ENCODE results near the gene OR10Z1. TPM values are rescaled to one million over a fixed set of nuclear protein-coding genes. Genes with fewer than 3 reads are reported as not detected.

The OR10Z1 gene
- total RNA-seq, 1 experiment from 2014 or later, result not detected

DNA sequence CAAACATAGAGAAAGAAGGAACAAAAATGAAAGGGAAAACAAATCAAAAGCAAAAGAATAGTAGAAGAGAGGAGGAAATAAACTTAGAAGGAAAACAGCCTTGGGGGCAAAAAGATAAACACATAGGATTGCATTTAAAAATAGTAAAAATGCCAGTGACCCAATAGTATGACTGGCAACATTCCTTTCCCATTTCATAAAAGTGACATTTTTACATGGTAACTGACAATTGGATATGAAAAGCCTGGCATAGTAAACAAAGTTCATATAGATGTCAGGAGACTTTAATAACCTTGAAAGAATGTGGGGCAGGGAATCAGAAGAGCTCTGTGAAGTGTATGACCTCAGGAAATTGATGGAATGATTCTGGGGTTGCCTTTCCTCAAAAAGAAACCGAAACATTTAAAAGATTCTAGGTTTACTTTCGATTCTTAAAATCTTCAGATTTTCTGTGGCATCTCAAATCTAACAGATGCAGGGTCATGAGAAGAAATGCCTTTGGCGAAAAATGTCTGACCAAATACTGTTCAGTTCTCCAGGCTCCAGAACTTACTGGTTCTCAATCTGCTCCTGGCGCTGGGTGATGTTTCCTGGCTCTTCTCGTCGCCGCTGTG lies 47.8 kb downstream of the OR10Z1 start (continued):
- TF ChIP-seq, protein P1, sequence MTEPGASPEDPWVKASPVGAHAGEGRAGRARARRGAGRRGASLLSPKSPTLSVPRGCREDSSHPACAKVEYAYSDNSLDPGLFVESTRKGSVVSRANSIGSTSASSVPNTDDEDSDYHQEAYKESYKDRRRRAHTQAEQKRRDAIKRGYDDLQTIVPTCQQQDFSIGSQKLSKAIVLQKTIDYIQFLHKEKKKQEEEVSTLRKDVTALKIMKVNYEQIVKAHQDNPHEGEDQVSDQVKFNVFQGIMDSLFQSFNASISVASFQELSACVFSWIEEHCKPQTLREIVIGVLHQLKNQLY (CRISPR knock-in tag; IDR thresholded peaks at IDR 0.05), result no peak
- no peak for TF ChIP-seq CREB1 (CRISPR knock-in tag; IDR thresholded peaks at IDR 0.05)

DNA sequence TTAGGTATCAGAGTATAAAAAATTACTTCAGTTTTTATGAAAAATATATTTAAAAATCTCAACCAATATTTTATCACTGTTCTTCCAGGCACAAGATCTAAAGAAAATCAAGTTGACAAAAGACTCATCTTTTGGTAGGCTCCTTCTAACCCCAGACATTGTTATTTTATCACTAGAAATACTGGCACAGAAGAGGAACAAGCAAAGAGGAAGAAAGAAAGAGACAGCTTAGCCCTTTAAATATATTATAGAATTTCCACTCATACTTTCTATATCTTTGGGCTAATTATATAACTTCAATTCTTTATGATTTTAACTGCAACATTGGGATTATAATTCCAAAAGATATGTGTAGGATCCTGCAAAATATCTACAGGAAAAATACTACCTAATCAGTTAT lies 49.0 kb downstream of the OR10Z1 start:
- H3K4me3 Mint-ChIP-seq, result no peak overlapping the region
- H3K27me3 Mint-ChIP-seq (ENCODE audit: low read depth), result no peaks in the 10 kb centered on the region
- DNase-seq (ENCODE audit: low spot score), result no peak
- POLR2A ChIA-PET, result no interaction called here
- no peak for TF ChIP-seq FOXP4 (CRISPR knock-in tag; IDR thresholded peaks at IDR 0.05)
- TF ChIP-seq CTCF (IDR thresholded peaks at IDR 0.05), result no peak
- TF ChIP-seq CREB1 (CRISPR knock-in tag; IDR thresholded peaks at IDR 0.05), result no peak
- no peak for TF ChIP-seq FOXK1 (CRISPR knock-in tag; IDR thresholded peaks at IDR 0.05)
- no peak for TF ChIP-seq NR1H2 (CRISPR knock-in tag; IDR thresholded peaks at IDR 0.05)
- TF ChIP-seq ETV6 (CRISPR knock-in tag; IDR thresholded peaks at IDR 0.05), result no peak
- no peak for TF ChIP-seq ZNF219 (CRISPR knock-in tag; IDR thresholded peaks at IDR 0.05; ENCODE audit: borderline replicate concordance)
- TF ChIP-seq SMAD4 (CRISPR knock-in tag; IDR thresholded peaks at IDR 0.05), result no peak
- TF ChIP-seq ZNF416 (CRISPR knock-in tag; IDR thresholded peaks at IDR 0.05), result no peak
- TF ChIP-seq AR (CRISPR knock-in tag; IDR thresholded peaks at IDR 0.05), result no peak
- no peak for TF ChIP-seq ZNF423 (CRISPR knock-in tag; IDR thresholded peaks at IDR 0.05)
- no peak for TF ChIP-seq IRF2 (CRISPR knock-in tag; IDR thresholded peaks at IDR 0.05; ENCODE audit: borderline replicate concordance, low read depth)
- no peak overlapping the region for H3K27ac Mint-ChIP-seq
- no peak for ATAC-seq
- CTCF ChIA-PET, result no interaction called here
- no peaks in the 10 kb centered on the region for H3K36me3 Mint-ChIP-seq
- H3K4me1 Mint-ChIP-seq, result 0 out of 2 replicates have a peak, but pooled peaks cover 3% of the 10 kb centered on the region
- H3K9me3 Mint-ChIP-seq, result no peaks in the 10 kb centered on the region

- ChIA-PET POLR2A (no interaction called here), CTCF (no interaction called here)
- Mint-ChIP-seq H3K36me3 (no peaks in the 10 kb centered on the region), H3K9me3 (no peaks in the 10 kb centered on the region), H3K27ac (no peak overlapping the region), H3K4me3 (no peak overlapping the region), H3K27me3 (ENCODE audit: low read depth) (no peaks in the 10 kb centered on the region), H3K4me1 (0 out of 2 replicates have a peak, but pooled peaks cover 3% of the 10 kb centered on the region)
- no peak for ATAC-seq
- no peak for DNase-seq (ENCODE audit: low spot score)
- TF ChIP-seq CDX4 (CRISPR knock-in tag; IDR thresholded peaks at IDR 0.05; ENCODE audit: borderline replicate concordance) (no peak), E2F5 (CRISPR knock-in tag; IDR thresholded peaks at IDR 0.05) (no peak), TEAD4 (CRISPR knock-in tag; IDR thresholded peaks at IDR 0.05) (no peak), JAZF1 (CRISPR knock-in tag; IDR thresholded peaks at IDR 0.05) (no peak), ZNF396 (CRISPR knock-in tag; IDR thresholded peaks at IDR 0.05; ENCODE audit: borderline replicate concordance) (no peak)
- TF ChIP-seq, protein P2, sequence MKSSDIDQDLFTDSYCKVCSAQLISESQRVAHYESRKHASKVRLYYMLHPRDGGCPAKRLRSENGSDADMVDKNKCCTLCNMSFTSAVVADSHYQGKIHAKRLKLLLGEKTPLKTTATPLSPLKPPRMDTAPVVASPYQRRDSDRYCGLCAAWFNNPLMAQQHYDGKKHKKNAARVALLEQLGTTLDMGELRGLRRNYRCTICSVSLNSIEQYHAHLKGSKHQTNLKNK (CRISPR knock-in tag; IDR thresholded peaks at IDR 0.05), result no peak
Measured at GRCh38 chr1:158654571-158654970, 49.5 kb downstream of the OR10Z1 start.
